NT2/D1 (cell line): ENCODE measurements around the gene CASP10.

Experiments
- DNase-seq: peaks from one replicate; pipeline ENCODE4 v3.0.0-alpha.2; 2011; ENCODE audit warnings: low read depth, low spot score
- H3K27me3 ChIP-seq: 2 replicates; pipeline ENCODE4 v1.6.0; 2011; ENCODE audit warnings: mild to moderate bottlenecking; ENCODE audit not compliant: insufficient read length, insufficient read depth
- H3K36me3 ChIP-seq: 2 replicates; pipeline ENCODE4 v1.6.1; 2011; ENCODE audit warnings: mild to moderate bottlenecking, low read length, mixed read lengths; ENCODE audit not compliant: insufficient read depth, insufficient read length
- H3K4me1 ChIP-seq: 2 replicates; pipeline ENCODE4 v1.5.1; 2011; ENCODE audit not compliant: insufficient read depth, insufficient read length
- H3K4me3 ChIP-seq: 2 replicates; pipeline ENCODE4 v1.5.1; 2011; ENCODE audit warnings: low read depth; ENCODE audit not compliant: insufficient read length
- H3K9ac ChIP-seq: 2 replicates; pipeline ENCODE4 v1.6.0; 2011; ENCODE audit warnings: low read depth; ENCODE audit not compliant: insufficient read length
- H3K9me3 ChIP-seq: 2 replicates; pipeline ENCODE4 v1.5.1; 2011; ENCODE audit warnings: mild to moderate bottlenecking, low read length; ENCODE audit not compliant: insufficient read depth
- SUZ12 ChIP-seq: IDR thresholded peaks from 2 replicates; pipeline ENCODE4 v1.6.1; 2011; ENCODE audit not compliant: insufficient read length, insufficient read depth; ENCODE audit errors: extremely low read depth
- YY1 ChIP-seq: IDR thresholded peaks from 2 replicates; pipeline ENCODE4 v1.6.1; 2011; ENCODE audit not compliant: insufficient read length, insufficient read depth
- ZNF274 ChIP-seq: IDR thresholded peaks from 2 replicates; pipeline ENCODE4 v1.6.1; 2011; ENCODE audit warnings: mild to moderate bottlenecking, low read depth, low read length

CASP10 gene

DNA sequence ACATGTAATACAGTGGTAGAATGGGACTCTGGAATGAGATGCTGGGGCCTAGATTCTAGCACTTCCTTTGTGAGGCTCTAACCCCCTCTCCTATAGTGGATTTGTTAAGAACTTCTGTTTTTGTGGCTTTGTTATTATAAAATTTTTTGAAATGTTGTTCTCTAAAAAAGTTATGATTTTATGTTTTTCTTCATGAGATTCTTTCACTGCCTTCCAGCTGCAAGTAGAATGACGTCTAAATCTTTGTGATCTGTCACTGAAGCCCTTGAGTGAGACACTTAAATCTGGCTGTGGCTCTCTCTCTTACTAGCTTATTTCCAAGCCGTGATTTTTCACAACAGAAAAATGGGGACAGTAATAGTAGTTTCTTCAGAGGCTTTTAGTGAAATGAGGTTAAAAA, 79.0 kb downstream of the CASP10 start:
- peaks cover 9% of the 10 kb centered on the region for H3K36me3 ChIP-seq
- no peak for DNase-seq
- no peak overlapping the region for H3K4me3 ChIP-seq
- H3K27me3 ChIP-seq, result no peaks in the 10 kb centered on the region
- TF ChIP-seq SUZ12, result no peak
- TF ChIP-seq ZNF274, result no peak
- TF ChIP-seq YY1, result no peak
- no peak overlapping the region for H3K9ac ChIP-seq
- H3K9me3 ChIP-seq, result no peaks in the 10 kb centered on the region
- H3K4me1 ChIP-seq, result peaks cover 5% of the 10 kb centered on the region

DNA sequence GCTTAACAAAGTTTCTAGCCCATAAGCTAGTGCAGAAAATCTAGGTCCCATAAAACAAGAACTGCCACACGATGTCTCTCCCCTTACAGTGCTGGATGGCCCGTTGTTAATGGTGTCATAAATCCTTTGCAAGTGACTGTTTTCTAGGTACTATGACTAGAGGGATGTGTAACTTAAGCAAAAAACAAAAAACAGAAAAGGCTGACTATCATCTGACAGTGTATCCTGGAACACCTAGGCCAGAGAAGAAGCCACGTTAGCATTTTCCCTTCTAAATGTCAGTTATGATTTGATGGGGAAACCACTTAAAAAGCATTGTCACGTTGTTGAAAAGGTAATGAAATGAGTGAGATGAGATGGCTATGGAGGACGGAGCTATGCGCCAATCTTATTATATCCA, 79.8 kb downstream of the CASP10 start:
- H3K4me3 ChIP-seq, result no peak overlapping the region

DNA sequence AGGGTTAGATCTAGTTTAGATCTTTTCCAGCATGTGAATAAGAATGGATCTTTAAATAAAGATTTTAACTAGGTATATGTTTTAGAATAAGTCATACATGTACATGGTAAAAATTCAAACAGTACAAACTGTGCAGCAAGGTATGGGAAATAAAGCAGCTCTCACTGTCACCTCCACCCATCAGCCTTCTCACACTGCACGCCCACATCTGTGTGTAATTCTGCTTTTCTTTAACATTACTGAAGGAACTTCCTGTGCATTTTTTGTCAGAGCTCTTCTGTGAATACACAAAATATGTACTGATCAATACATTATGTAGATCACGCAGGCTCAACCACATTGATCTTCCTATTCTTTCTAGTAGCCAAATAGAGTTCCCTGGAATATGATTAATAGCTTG, 80.8 kb downstream of the CASP10 start:
- Histone ChIP-seq H3K4me1 (peaks cover 5% of the 10 kb centered on the region), H3K9ac (no peak overlapping the region), H3K4me3 (no peak overlapping the region), H3K9me3 (no peaks in the 10 kb centered on the region), H3K27me3 (no peaks in the 10 kb centered on the region), H3K36me3 (peaks cover 19% of the 10 kb centered on the region)
- no peak for TF ChIP-seq ZNF274
- TF ChIP-seq YY1, result no peak
- no peak for TF ChIP-seq SUZ12
- DNase-seq, result no peak

More for the DNA sequence above, 79.8 kb downstream of the CASP10 start:
- peaks cover 16% of the 10 kb centered on the region for H3K36me3 ChIP-seq
- H3K27me3 ChIP-seq, result no peaks in the 10 kb centered on the region
- TF ChIP-seq YY1 (no peak), ZNF274 (no peak), SUZ12 (no peak)
- peaks cover 5% of the 10 kb centered on the region for H3K4me1 ChIP-seq
- no peak overlapping the region for H3K9ac ChIP-seq
- no peak for DNase-seq
- H3K9me3 ChIP-seq, result no peaks in the 10 kb centered on the region

DNA sequence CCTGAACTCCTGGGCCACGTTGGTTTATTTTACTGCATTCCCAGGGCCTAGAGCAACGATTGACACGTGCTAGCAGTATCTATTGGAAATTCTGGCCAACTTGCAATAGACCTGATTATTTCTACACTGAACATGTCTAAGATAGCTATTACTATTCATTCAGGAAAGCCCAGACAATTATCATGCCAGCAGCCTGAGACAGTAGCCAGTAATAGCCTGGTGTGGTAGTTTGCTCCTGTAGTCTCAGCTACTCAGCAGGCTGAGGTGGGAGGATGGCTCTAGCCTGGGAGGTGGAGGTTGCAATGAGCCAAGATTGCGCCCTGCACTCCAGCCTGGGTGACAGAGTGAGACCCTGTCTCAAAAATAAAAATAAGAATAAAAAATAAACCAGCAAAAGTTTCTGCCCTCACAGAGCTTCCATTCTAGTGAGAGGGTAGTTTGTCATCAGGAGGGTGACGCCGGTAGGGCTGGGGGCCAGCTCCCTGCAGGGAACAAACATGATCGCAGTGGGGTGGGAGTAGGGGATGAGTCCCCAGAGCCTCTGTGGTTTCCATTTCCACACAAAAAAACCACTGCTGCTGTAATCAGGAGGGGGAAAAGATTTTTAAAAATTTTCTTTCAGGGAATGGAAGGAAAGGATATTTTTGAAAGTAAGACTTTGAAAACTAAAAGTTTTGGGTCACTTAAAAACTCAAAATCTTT, 81.7 kb downstream of the CASP10 start:
- H3K9ac ChIP-seq, result no peak overlapping the region
- no peaks in the 10 kb centered on the region for H3K9me3 ChIP-seq
- no peak for TF ChIP-seq SUZ12
- TF ChIP-seq YY1, result no peak
- TF ChIP-seq ZNF274, result no peak
- no peak overlapping the region for H3K4me3 ChIP-seq
- DNase-seq, result no peak
- H3K36me3 ChIP-seq, result peaks cover 26% of the 10 kb centered on the region
- no peaks in the 10 kb centered on the region for H3K27me3 ChIP-seq
- peaks cover 5% of the 10 kb centered on the region for H3K4me1 ChIP-seq

DNA sequence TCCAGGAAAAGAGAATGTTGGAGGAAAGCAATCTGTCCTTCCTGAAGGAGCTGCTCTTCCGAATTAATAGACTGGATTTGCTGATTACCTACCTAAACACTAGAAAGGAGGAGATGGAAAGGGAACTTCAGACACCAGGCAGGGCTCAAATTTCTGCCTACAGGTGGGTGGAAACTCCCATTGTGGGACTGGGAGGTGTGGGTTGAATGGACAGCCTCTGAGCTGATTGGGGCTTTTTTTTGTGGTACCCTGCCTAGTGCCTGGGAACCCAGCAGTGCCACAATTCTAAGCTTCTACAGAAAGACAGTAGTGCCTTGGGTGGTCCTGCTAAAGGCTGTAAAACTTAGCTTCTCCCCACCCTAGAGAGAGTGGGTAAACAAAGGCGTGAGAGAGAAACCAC, 83.7 kb downstream of the CASP10 start:
- H3K4me1 ChIP-seq, result no peaks in the 10 kb centered on the region
- H3K9me3 ChIP-seq, result no peaks in the 10 kb centered on the region
- no peak overlapping the region for H3K4me3 ChIP-seq
- H3K27me3 ChIP-seq, result no peaks in the 10 kb centered on the region
- no peak for TF ChIP-seq SUZ12
- TF ChIP-seq YY1, result no peak
- no peak for TF ChIP-seq ZNF274
- DNase-seq, result no peak
- no peak overlapping the region for H3K9ac ChIP-seq
- peaks cover 37% of the 10 kb centered on the region for H3K36me3 ChIP-seq

DNA sequence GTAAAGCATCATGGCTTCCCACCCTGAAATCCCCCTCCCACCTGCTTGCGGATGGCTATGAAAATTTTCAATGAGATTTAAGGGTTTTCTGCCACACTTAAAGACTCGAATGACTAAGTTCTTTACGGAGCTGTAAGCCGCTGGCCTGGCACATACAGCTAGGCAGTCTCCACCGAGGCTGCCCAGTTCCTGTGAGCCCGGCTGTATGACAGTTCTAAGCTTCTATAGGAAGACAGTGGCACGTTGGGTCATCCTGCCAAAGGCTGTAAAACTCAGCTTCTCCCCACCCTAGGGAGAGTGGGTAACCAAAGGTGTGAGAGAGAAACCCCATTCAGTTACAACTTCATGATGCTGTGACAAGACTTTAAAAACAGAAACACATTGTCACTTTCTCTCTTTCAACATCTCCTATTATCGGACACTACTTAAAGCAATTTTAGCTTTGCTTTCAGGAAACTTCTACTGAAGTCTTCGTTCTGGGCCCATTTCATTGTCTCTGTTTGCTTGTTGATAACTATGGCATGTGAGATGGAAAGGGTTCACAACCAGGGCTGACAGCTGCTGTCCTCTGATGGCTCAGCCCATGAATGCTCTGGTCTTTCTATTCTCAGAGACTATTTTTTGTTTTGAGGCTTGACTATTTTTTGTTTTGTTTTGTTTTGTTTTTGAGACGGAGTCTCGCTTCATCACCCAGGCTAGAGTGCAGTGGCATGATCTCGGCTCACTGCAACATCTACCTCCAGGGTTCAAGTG, 84.5 kb downstream of the CASP10 start:
- no peaks in the 10 kb centered on the region for H3K9me3 ChIP-seq
- H3K9ac ChIP-seq, result no peak overlapping the region
- no peaks in the 10 kb centered on the region for H3K4me1 ChIP-seq
- H3K27me3 ChIP-seq, result no peaks in the 10 kb centered on the region
- H3K4me3 ChIP-seq, result no peak overlapping the region
- peaks cover 43% of the 10 kb centered on the region for H3K36me3 ChIP-seq
- no peak for TF ChIP-seq SUZ12
- TF ChIP-seq YY1, result no peak
- no peak for TF ChIP-seq ZNF274
- no peak for DNase-seq

DNA sequence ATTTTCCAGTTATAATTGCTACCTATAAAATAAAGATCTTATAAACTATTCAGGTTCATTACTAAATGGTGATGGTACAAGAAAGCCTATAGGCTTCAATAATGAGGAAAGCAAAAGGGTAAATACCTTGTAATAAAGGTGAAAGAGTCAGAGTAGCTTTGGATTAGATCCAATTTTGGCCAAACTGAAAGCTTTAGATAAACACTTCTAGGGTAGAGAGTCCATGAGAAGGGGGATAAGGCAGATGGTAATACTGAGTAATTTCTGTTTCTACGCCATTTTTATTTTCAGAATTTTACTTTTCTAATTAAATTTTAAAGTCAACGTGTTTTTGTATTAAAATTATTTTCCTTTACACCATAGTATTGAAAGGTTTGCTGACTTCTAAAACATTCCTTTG, 86.8 kb downstream of the CASP10 start:
- Histone ChIP-seq H3K9ac (no peak overlapping the region), H3K36me3 (peaks cover 61% of the 10 kb centered on the region)
- DNase-seq, result no peak

More for the DNA sequence above, 86.8 kb downstream of the CASP10 start:
- TF ChIP-seq ZNF274 (no peak), YY1 (no peak), SUZ12 (no peak)
- Histone ChIP-seq H3K4me1 (no peaks in the 10 kb centered on the region), H3K9me3 (no peaks in the 10 kb centered on the region), H3K4me3 (no peak overlapping the region), H3K27me3 (no peaks in the 10 kb centered on the region)
